Non-pigmented ciliary epithelial cell (primary cell): ENCODE measurements around the gene SMCHD1.
"Not testable (repeated sequence)": the region's sequence is repeated elsewhere in the genome, so short reads cannot be mapped to it uniquely, and the experiment has no call there.

Source experiments
- DNase-seq: peaks from one replicate; pipeline ENCODE4 v3.0.0-alpha.2; 2010; ENCODE audit warnings: low read depth

The SMCHD1 gene

GRCh38 chr18:2814928-2815327 lies 159.4 kb downstream of the SMCHD1 start:
- no peak for DNase-seq

- DNase-seq, result no peak
These were observed 162.8 kb downstream of the SMCHD1 start for GRCh38 chr18:2818281-2818680.

- no peak for DNase-seq
These were observed 166.2 kb downstream of the SMCHD1 start for GRCh38 chr18:2821695-2822094.

GRCh38 chr18:2822213-2822921 lies 166.8 kb downstream of the SMCHD1 start:
- no peak for DNase-seq

- no peak for DNase-seq
These were observed 167.7 kb downstream of the SMCHD1 start for GRCh38 chr18:2823202-2823601.

- DNase-seq, result no peak
These were observed 168.4 kb downstream of the SMCHD1 start for GRCh38 chr18:2823966-2824365.

GRCh38 chr18:2824865-2825264 lies 169.3 kb downstream of the SMCHD1 start:
- no peak for DNase-seq

GRCh38 chr18:2825613-2826175 lies 170.2 kb downstream of the SMCHD1 start:
- no peak for DNase-seq

GRCh38 chr18:2826581-2826980 lies 171.1 kb downstream of the SMCHD1 start:
- no peak for DNase-seq

- no peak for DNase-seq
These were observed 171.5 kb downstream of the SMCHD1 start for GRCh38 chr18:2827061-2827460.

- DNase-seq, result not testable (repeated sequence)
These were observed 180.6 kb downstream of the SMCHD1 start for GRCh38 chr18:2836118-2836517.

GRCh38 chr18:2837290-2837689 lies 181.8 kb downstream of the SMCHD1 start:
- not testable (repeated sequence) for DNase-seq

- DNase-seq, result no peak
These were observed 183.7 kb downstream of the SMCHD1 start for GRCh38 chr18:2839202-2839601.

- DNase-seq, result no peak
These were observed 185.0 kb downstream of the SMCHD1 start for GRCh38 chr18:2840521-2840920.

- no peak for DNase-seq
These were observed 187.6 kb downstream of the SMCHD1 start for GRCh38 chr18:2843146-2843545.

GRCh38 chr18:2845172-2845571 lies 189.6 kb downstream of the SMCHD1 start:
- DNase-seq, result no peak

GRCh38 chr18:2846636-2847316 lies 191.2 kb downstream of the SMCHD1 start, which contains the start of gene EMILIN2:
Gene EMILIN2, plus strand, starts transcription at chr18:2847006. Its CDS starts 183 bp downstream, at chr18:2847189.
- no peak for DNase-seq

GRCh38 chr18:2847317-2848246 lies 192.1 kb downstream of the SMCHD1 start:
- DNase-seq, result no peak

GRCh38 chr18:2848247-2849246 lies 193.0 kb downstream of the SMCHD1 start:
- no peak for DNase-seq

GRCh38 chr18:2850816-2851215 lies 195.3 kb downstream of the SMCHD1 start:
- no peak for DNase-seq

GRCh38 chr18:2851771-2852170 lies 196.2 kb downstream of the SMCHD1 start:
- DNase-seq, result no peak
